Measurements from ENCODE around the gene TMEM134. TPM values are rescaled to one million over a fixed set of nuclear protein-coding genes. Genes with fewer than 3 reads are reported as not detected.

The TMEM134 gene
- total RNA-seq, 1 experiment from 2014 or later = 73.5 TPM

DNA sequence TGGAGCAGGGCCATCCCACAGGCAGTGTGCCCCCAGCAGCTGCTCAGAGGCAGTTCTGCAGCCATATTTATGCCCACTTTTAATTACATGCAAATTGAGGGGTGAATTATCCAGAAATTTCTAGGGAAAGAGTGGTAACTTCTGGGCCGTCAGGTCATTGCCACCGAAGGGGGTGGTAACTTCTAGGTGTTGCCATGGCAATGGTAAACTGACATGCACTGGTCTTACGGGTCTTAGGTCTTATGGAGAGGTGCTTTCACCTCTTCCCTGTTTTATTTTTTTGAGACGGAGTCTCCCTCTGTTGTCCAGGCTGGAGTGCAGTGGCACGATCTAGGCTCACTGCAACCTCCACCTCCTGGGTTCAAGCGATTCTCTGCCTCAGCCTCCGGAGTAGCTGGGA, 3.8 kb upstream of the TMEM134 start:
- Histone ChIP-seq H2AFZ (ENCODE audit: low read length) (no peak overlapping the region), H4K20me1 (ENCODE audit: low read length) (no peaks in the 10 kb centered on the region), H3F3A (ENCODE audit: low read length, unreplicated experiment) (no peaks in the 10 kb centered on the region), H3K9ac (ENCODE audit: low read length) (no peak overlapping the region), H3K36me3 (ENCODE audit: low read depth, low read length) (no peaks in the 10 kb centered on the region), H3K4me1 (ENCODE audit: insufficient read depth, low read length) (peaks cover 9% of the 10 kb centered on the region), H3K79me2 (ENCODE audit: low read length) (peaks cover 8% of the 10 kb centered on the region), H3K27me3 (ENCODE audit: low read length) (no peaks in the 10 kb centered on the region), H3K9me3 (ENCODE audit: low read length) (no peaks in the 10 kb centered on the region), H3K9me2 (replicated peaks; ENCODE audit: low read length) (no peaks in the 10 kb centered on the region), H3K4me3 (ENCODE audit: low read length) (no peak overlapping the region), H3K4me2 (ENCODE audit: low read length) (no peak overlapping the region), H3K27ac (ENCODE audit: low read length) (no peak overlapping the region)
- CTCF ChIA-PET = no interaction called here
- ATAC-seq = no peak
- POLR2A ChIA-PET (ENCODE audit: unreplicated experiment) = no interaction called here
- TF ChIP-seq EZH2phosphoT487 (IDR thresholded peaks at IDR 0.05; ENCODE audit: borderline replicate concordance, low read length) (no peak), EZH2 (IDR thresholded peaks at IDR 0.05; ENCODE audit: low read length, unreplicated experiment) (no peak)
- TF ChIP-seq, protein P1, sequence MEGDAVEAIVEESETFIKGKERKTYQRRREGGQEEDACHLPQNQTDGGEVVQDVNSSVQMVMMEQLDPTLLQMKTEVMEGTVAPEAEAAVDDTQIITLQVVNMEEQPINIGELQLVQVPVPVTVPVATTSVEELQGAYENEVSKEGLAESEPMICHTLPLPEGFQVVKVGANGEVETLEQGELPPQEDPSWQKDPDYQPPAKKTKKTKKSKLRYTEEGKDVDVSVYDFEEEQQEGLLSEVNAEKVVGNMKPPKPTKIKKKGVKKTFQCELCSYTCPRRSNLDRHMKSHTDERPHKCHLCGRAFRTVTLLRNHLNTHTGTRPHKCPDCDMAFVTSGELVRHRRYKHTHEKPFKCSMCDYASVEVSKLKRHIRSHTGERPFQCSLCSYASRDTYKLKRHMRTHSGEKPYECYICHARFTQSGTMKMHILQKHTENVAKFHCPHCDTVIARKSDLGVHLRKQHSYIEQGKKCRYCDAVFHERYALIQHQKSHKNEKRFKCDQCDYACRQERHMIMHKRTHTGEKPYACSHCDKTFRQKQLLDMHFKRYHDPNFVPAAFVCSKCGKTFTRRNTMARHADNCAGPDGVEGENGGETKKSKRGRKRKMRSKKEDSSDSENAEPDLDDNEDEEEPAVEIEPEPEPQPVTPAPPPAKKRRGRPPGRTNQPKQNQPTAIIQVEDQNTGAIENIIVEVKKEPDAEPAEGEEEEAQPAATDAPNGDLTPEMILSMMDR (conservative IDR thresholded peaks at IDR 0.05; ENCODE audit: low read depth, low read length) = no peak
- intact Hi-C loops (cut with micrococcal nuclease) = no loop called here
- DNase-seq = no peak
- BruUV-seq (replicated peaks) = no TSS peak

DNA sequence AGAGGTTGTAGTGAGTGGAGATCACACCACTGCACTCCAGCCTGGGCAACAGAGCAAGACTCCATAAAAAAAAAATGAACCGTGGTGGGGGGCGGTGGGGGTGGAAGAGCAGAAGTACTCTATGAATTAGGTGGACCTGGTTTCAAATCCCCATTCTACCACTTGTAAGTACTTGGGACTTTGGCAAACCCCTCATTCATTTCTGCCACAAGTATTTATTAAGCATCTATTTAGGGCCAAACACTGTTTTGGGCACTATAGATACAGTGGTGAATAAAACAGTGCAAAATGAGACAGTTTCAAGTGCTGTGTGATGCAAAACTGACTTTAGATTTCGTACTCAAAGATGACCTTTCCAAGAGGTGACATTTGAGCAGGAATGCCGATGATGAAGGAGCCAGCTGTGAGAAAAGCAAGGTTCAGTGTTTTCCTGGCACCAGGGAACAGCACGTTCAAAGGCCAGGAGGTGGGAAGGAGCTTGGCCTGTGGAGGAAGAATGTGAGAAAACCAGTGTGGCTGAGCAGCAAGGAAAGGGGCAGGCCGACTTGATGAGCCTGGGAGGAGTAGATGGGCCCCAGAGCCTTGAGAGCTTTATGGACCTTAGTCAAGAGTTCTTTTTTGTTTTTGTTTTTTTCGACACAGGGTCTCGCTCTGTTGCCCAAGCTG, 1.4 kb upstream of the TMEM134 start:
- no peak overlapping the region for H2AFZ ChIP-seq (ENCODE audit: low read length)
- DNase-seq (no peak), ATAC-seq (no peak)
- no peaks in the 10 kb centered on the region for H3K9me2 ChIP-seq (replicated peaks; ENCODE audit: low read length)
- H3F3A ChIP-seq (ENCODE audit: low read length, unreplicated experiment) = peaks cover 4% of the 10 kb centered on the region
- no peaks in the 10 kb centered on the region for H3K36me3 ChIP-seq (ENCODE audit: low read depth, low read length)
- H3K4me3 ChIP-seq (ENCODE audit: low read length) = no peak overlapping the region
- H3K9me3 ChIP-seq (ENCODE audit: low read length) = no peaks in the 10 kb centered on the region
- H3K27ac ChIP-seq (ENCODE audit: low read length) = no peak overlapping the region
- no peaks in the 10 kb centered on the region for H3K27me3 ChIP-seq (ENCODE audit: low read length)
- no peak overlapping the region for H3K4me2 ChIP-seq (ENCODE audit: low read length)
- no peaks in the 10 kb centered on the region for H4K20me1 ChIP-seq (ENCODE audit: low read length)
- ChIA-PET POLR2A (ENCODE audit: unreplicated experiment) (no interaction called here), CTCF (no interaction called here)
- H3K79me2 ChIP-seq (ENCODE audit: low read length) = peaks cover 24% of the 10 kb centered on the region
- TF ChIP-seq EZH2 (IDR thresholded peaks at IDR 0.05; ENCODE audit: low read length, unreplicated experiment) = no peak
- no peak for TF ChIP-seq EZH2phosphoT487 (IDR thresholded peaks at IDR 0.05; ENCODE audit: borderline replicate concordance, low read length)
- TF ChIP-seq, protein P1 (conservative IDR thresholded peaks at IDR 0.05; ENCODE audit: low read depth, low read length) = no peak
- peaks cover 20% of the 10 kb centered on the region for H3K4me1 ChIP-seq (ENCODE audit: insufficient read depth, low read length)
- intact Hi-C loops (cut with micrococcal nuclease) = no loop called here
- BruUV-seq (replicated peaks) = no TSS peak
- no peak overlapping the region for H3K9ac ChIP-seq (ENCODE audit: low read length)

DNA sequence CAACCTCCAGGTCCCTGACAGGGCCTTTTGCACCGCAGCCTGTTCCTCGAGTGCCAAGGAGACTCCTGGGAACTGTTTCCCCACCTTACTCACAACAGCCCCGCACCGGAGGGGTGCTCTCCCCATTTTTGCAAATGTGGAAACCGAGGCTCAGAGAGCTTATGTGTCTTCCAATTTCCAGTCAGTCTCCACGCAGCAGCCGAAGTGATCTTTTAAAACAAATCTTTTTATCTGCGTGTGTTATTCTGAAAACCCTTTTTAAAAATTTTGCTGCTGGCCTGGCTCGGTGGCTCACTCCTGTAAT, 409 bp upstream of the TMEM134 start:
- peak overlapping the region; percentile 67 for H3K9ac ChIP-seq (ENCODE audit: low read length)
- POLR2A ChIA-PET (ENCODE audit: unreplicated experiment) = no interaction called here
- H3K27ac ChIP-seq (ENCODE audit: low read length) = no peak overlapping the region; the same call in 1 of the 2 replicates
- no peaks in the 10 kb centered on the region for H4K20me1 ChIP-seq (ENCODE audit: low read length)
- intact Hi-C loops (cut with micrococcal nuclease) = loop anchor here (1.0 to 5.0 kb wide), 2 partner anchors 39 to 42 kb away; partner anchors contain the start of genes CDK2AP2 and RPS6KB2
- peaks cover 28% of the 10 kb centered on the region for H3K4me1 ChIP-seq (ENCODE audit: insufficient read depth, low read length)
- H2AFZ ChIP-seq (ENCODE audit: low read length) = peak overlapping the region; percentile 83
- peaks cover 4% of the 10 kb centered on the region for H3F3A ChIP-seq (ENCODE audit: low read length, unreplicated experiment)
- H3K27me3 ChIP-seq (ENCODE audit: low read length) = no peaks in the 10 kb centered on the region
- CTCF ChIA-PET = interaction anchor here (2.0 kb wide), 1 partner anchor 68 kb away, joined by 15 read pairs; the partner anchor contains the start of gene PPP1CA
- no peak for DNase-seq
- no peaks in the 10 kb centered on the region for H3K9me3 ChIP-seq (ENCODE audit: low read length)
- BruUV-seq (replicated peaks) = TSS peak; percentile 59
- H3K4me3 ChIP-seq (ENCODE audit: low read length) = peak overlapping the region; percentile 85
- no peaks in the 10 kb centered on the region for H3K9me2 ChIP-seq (replicated peaks; ENCODE audit: low read length)
- ATAC-seq = no peak
- TF ChIP-seq, protein P1 (conservative IDR thresholded peaks at IDR 0.05; ENCODE audit: low read depth, low read length) = 0 out of 2 replicates have a peak, but pooled peaks have one; percentile 9
- TF ChIP-seq EZH2 (IDR thresholded peaks at IDR 0.05; ENCODE audit: low read length, unreplicated experiment) = no peak
- no peaks in the 10 kb centered on the region for H3K36me3 ChIP-seq (ENCODE audit: low read depth, low read length)
- H3K4me2 ChIP-seq (ENCODE audit: low read length) = peak overlapping the region; percentile 86
- H3K79me2 ChIP-seq (ENCODE audit: low read length) = peaks cover 24% of the 10 kb centered on the region
